A673 (cell line): ENCODE measurements around the gene EMC9.

Experiments used
- EZH2 ChIP-seq: fragments of 200-600 bp; sonication (generic); IDR thresholded peaks from 2 replicates; pipeline ENCODE4 v1.6.1; 2017; ENCODE audit warnings: borderline replicate concordance, low read depth, mild to moderate bottlenecking, mixed read lengths, antibody characterized with exemption, low read length; ENCODE audit not compliant: poor library complexity, severe bottlenecking
- TF ChIP-seq, protein P1 (sequence below): fragments of 300-800, 200-600 bp; sonication (generic); conservative IDR thresholded peaks from 2 replicates; pipeline ENCODE4 v1.5.1; 2017; ENCODE audit warnings: low read depth, mild to moderate bottlenecking, antibody characterized with exemption, low read length, moderate library complexity, mixed read lengths

DNA sequence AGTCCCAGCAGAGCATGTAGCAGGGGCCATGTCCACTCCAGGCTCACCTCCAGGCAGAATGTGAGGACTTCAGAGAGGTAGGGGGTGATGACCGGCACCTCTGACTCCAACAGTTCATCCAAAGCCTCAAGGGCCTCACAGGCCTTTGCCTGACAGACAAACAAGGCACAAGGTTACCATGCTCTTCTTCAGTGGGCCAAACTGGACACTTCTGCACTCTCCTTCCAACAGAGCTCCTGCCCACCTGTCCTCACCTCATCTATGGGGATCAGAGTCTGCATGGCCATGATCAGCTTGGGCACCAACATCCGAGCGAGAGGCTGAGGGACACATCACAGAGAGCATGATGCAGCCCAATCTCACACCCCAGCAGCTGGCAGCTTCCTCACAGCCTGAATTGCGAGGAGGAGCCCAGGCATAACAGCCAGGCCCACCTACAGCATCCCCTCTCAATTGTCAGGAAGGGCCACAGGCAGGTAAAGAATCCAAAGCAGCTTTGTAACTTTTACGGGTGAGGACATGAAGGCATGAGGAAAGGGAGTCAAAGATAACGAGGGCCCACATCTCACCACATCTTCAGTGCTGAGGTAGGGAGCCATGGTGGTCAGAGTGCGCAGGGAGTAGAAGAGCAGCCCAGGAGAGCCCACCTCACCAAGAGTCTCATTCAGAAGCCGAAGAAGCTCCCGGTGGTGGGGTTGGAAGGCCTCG, 45.6 kb upstream of the EMC9 start:
- TF ChIP-seq, protein P1, sequence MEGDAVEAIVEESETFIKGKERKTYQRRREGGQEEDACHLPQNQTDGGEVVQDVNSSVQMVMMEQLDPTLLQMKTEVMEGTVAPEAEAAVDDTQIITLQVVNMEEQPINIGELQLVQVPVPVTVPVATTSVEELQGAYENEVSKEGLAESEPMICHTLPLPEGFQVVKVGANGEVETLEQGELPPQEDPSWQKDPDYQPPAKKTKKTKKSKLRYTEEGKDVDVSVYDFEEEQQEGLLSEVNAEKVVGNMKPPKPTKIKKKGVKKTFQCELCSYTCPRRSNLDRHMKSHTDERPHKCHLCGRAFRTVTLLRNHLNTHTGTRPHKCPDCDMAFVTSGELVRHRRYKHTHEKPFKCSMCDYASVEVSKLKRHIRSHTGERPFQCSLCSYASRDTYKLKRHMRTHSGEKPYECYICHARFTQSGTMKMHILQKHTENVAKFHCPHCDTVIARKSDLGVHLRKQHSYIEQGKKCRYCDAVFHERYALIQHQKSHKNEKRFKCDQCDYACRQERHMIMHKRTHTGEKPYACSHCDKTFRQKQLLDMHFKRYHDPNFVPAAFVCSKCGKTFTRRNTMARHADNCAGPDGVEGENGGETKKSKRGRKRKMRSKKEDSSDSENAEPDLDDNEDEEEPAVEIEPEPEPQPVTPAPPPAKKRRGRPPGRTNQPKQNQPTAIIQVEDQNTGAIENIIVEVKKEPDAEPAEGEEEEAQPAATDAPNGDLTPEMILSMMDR = no peak
- no peak for TF ChIP-seq EZH2
